WI38 (cell line): ENCODE measurements around the gene DNLZ.
"Not testable (repeated sequence)": the region's sequence is repeated elsewhere in the genome, so short reads cannot be mapped to it uniquely, and the experiment has no call there.

Experiments
- H3K4me3 ChIP-seq: 2 replicates; pipeline ENCODE4 v1.5.1; 2011; ENCODE audit warnings: low read depth, mild to moderate bottlenecking, control low read depth, low read length
- TF ChIP-seq, protein P1 (sequence below): IDR thresholded peaks from 2 replicates; pipeline ENCODE4 v1.5.1; 2012; ENCODE audit warnings: low read depth, mild to moderate bottlenecking, control low read depth, low read length

Gene DNLZ

DNA sequence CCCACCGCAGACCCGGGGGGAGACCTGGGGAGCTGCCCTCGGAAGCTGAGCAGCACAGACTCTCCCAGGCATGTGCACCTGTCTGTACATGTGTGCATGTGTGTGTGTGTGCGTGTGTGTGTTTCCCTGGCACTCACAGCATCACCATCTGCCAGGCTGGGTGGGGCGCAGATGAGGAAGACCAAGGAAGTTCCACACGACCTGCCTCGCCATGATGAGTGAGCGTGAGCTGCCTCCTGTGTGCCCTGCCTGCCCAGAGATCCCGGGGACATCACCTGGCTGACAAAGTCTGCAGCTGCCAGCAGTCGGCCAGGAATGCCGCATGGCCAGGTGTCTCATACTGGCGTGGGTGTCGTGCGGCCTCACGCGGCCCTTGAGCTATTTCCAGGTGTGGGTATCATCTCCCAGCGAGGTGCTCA, 40.2 kb downstream of the DNLZ start:
- TF ChIP-seq, protein P1, sequence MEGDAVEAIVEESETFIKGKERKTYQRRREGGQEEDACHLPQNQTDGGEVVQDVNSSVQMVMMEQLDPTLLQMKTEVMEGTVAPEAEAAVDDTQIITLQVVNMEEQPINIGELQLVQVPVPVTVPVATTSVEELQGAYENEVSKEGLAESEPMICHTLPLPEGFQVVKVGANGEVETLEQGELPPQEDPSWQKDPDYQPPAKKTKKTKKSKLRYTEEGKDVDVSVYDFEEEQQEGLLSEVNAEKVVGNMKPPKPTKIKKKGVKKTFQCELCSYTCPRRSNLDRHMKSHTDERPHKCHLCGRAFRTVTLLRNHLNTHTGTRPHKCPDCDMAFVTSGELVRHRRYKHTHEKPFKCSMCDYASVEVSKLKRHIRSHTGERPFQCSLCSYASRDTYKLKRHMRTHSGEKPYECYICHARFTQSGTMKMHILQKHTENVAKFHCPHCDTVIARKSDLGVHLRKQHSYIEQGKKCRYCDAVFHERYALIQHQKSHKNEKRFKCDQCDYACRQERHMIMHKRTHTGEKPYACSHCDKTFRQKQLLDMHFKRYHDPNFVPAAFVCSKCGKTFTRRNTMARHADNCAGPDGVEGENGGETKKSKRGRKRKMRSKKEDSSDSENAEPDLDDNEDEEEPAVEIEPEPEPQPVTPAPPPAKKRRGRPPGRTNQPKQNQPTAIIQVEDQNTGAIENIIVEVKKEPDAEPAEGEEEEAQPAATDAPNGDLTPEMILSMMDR: no peak
- no peak overlapping the region for H3K4me3 ChIP-seq

DNA sequence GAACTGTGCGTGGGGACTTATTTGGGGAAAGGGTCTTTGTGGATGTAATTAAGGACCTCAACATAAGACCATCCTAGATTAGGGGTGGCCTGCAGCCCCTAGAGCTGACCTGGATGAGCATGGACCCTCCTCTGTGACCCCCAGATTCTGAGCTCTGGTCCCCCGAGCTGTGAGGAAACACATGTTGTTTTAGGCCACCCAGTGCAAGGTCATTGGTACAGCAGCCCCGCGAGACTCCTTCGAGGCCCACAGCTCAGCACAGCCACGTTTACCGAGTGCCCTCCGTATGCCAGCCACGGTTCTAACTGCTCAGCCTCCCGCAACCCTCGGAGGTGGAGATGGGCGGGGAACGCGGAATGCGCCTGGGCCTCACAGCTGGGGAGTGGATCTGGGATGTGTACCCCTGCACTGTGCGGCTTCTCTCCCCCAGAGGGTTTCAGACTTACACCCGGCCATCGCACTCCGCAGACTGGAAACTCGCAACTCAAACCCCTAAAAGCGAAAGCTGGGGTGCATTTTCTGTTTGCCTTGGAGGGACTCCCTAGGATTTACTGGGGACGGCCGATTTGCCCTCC, 40.7 kb downstream of the DNLZ start:
- no peak overlapping the region for H3K4me3 ChIP-seq
- TF ChIP-seq, protein P1: no peak

DNA sequence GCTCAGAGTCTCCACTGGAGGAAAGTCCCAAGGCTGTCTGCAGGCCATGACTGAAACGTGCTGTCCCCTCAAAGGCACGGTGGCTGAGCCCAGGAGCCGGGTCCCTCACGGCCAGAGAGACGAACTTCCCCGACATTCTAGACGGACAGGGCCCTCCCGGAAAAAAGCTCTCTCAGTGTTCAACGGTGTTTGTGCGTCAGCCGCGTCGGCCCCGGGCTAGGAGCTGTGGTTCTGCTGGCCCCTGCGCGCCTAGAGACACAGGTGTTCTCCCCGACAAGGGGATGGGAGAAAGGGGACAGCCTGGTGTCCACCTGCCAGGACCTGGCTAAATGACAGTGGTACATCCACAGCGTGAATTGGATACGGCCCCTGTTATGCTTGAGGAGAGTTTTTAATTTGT, 42.0 kb downstream of the DNLZ start:
- H3K4me3 ChIP-seq: no peak overlapping the region
- TF ChIP-seq, protein P1: no peak

DNA sequence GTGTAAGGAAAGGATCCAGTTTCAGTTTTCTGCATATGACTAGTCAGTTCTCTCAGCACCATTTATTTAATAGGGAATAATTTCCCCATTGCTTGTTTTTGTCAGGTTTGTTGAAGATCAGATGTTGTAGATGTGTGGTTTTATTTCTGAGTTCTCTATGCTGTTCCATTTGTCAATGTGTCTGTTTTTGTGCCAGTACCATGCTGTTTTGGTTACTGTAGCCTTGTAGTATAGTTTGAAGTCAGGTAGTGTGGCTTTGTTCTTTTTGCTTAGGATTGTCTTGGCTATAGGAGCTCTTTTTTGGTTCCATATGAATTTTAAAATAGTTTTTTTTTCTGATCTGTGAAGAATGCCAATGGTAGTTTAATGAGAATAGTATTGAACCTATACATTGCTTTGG, 42.6 kb downstream of the DNLZ start:
- not testable (repeated sequence) for H3K4me3 ChIP-seq

DNA sequence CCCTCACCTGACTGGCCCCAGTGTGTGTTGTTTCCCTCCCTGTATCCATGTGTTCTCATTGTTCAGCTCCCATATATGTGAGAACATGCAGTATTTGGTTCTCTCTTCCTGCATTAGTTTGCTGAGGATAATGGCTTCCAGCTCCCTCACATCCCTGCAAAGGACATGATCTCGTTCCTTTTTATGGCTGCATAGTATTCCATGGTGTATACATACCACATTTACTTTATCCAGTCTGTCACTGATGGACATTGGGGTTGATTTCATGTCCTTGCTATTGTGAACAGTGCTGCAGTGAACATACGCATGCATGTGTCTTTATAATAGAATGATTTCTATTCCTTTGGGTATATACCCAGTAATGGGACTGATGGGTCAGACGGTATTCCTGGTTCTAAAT, 43.6 kb downstream of the DNLZ start:
- not testable (repeated sequence) for H3K4me3 ChIP-seq

DNA sequence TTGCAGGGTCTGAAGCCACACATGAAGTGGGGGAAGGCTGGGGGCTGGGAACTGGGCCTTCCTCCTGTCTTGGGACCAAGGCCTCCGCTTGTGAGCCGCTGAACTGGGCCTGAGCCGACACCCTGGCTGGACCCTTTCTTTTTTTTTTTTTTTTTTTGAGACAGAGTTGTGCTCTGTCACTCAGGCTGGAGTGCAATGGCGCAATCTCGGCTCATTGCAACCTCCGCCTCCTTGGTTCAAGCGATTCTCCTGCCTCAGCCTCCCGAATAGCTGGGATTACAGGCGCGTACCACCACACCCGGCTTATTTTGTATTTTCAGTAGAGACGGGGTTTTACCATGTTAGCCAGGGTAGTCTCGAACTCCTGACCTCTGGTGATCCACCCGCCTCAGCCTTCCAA, 44.3 kb downstream of the DNLZ start:
- not testable (repeated sequence) for H3K4me3 ChIP-seq

DNA sequence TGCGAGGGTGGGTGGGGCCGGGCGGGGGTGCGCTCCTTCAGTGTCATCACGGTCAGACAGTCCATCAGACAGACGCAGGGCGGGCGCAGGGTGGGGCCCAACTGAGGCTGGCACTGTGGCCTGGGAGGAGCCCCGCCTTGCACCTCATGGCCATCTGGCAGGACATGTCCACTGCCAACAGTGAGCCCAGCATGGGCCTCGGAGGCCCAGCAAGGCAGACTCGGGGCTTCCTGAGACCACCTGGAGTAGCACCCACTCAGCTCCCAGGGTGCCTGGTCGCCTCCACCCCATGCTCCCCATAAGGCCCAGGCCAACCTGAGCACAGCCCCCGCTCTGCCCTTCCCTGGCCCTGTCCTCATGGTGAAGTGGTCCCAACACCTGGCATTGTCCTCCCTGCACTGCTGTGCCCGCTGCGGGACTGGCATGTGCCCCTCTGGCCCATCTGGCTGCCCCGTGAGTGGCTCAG, 44.7 kb downstream of the DNLZ start:
- no peak overlapping the region for H3K4me3 ChIP-seq
- TF ChIP-seq, protein P1: no peak

DNA sequence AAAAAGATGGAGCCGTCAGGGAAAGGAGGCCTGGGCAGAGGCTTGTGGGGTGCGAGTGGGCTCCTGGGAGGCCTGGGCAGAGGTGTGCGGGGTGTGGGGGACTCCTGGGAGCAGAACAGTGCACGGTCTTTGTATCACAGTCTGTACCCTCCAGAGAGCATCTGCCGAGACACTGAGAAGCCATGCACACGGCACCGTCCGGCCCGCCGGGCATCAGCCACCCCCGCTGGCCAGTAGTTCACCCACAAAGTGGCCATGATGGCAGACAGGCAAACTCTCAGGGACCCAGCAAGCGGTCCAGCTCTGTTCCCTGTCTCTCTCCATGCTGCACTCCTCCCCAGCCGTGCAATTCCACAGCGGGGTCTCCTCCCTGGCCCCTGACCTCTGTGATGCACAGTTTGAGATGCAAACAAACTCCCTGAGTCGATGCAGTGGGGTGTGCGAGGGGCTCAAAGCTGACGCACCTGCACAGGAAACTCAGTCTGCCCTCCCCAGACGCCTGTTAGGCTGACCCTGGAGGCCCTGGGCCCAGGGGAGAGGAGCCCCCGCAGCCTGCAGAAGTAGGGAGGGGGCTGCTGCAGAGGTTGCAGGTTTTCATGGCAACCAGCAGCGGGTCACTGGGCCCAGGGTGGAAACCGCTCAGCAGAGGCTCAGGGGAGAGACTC, 45.3 kb downstream of the DNLZ start:
- TF ChIP-seq, protein P1: no peak
- no peak overlapping the region for H3K4me3 ChIP-seq

DNA sequence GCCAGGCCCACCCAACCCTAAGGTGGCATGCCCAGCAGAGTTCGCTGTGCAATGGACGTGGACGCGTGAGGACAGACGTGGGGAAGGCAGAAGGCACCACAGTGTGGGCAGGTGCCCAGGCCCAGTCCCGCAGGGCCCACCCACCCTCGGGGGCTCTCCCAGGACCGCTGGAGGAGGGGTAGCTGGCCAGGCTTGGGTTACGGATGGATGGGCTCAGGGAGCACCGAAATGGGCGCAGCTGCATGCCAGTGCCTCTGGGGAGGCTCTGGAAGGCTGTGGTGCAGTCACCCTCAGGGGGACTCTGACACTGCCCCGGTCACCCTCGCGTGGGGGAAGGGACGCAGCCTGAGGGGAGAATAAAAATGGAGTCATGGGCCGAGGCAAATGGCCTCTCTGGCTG, 45.8 kb downstream of the DNLZ start:
- TF ChIP-seq, protein P1: no peak
- no peak overlapping the region for H3K4me3 ChIP-seq
